Measurements from ENCODE around the gene ZNF546.
A peak's percentile ranks its signal among the peaks of the same experiment; 100 is the strongest.
"Not testable (repeated sequence)": the region's sequence is repeated elsewhere in the genome, so short reads cannot be mapped to it uniquely, and the experiment has no call there.

ZNF546 gene

GRCh38 chr19:39987167-39987566, 9.7 kb upstream of the ZNF546 start:
- no peak for DNase-seq

GRCh38 chr19:39987596-39987995, 9.3 kb upstream of the ZNF546 start:
- DNase-seq: no peak

GRCh38 chr19:39993605-39994004, 3.3 kb upstream of the ZNF546 start:
- DNase-seq: no peak

GRCh38 chr19:39994361-39994760, 2.5 kb upstream of the ZNF546 start:
- no peak for DNase-seq

GRCh38 chr19:39995794-39996193, 1.1 kb upstream of the ZNF546 start:
- DNase-seq: no peak

GRCh38 chr19:39996218-39996810, 546 bp upstream of the ZNF546 start:
- DNase-seq: peak; percentile 33

- DNase-seq: no peak
These were observed 867 bp downstream of the ZNF546 start for GRCh38 chr19:39997638-39998216.

- DNase-seq: no peak
These were observed 1.6 kb downstream of the ZNF546 start for GRCh38 chr19:39998501-39998900.

GRCh38 chr19:40005691-40006272, 8.9 kb downstream of the ZNF546 start:
- no peak for DNase-seq

GRCh38 chr19:40006273-40006691, 9.4 kb downstream of the ZNF546 start:
- no peak for DNase-seq

- no peak for DNase-seq
These were observed 12.8 kb downstream of the ZNF546 start for GRCh38 chr19:40009674-40010073.

- no peak for DNase-seq
These were observed 17.1 kb downstream of the ZNF546 start for GRCh38 chr19:40013991-40014390.

GRCh38 chr19:40023969-40024368, 27.1 kb downstream of the ZNF546 start:
- no peak for DNase-seq

- DNase-seq: no peak
These were observed 29.2 kb downstream of the ZNF546 start for GRCh38 chr19:40025938-40026596.

- no peak for DNase-seq
These were observed 29.7 kb downstream of the ZNF546 start for GRCh38 chr19:40026597-40026970.

- DNase-seq: no peak
These were observed 37.2 kb downstream of the ZNF546 start for GRCh38 chr19:40033989-40034560.

- DNase-seq: no peak
These were observed 39.1 kb downstream of the ZNF546 start for GRCh38 chr19:40035996-40036395.

- DNase-seq: not testable (repeated sequence)
These were observed 41.2 kb downstream of the ZNF546 start for GRCh38 chr19:40038047-40038446.

GRCh38 chr19:40041718-40042117, 44.9 kb downstream of the ZNF546 start:
- not testable (repeated sequence) for DNase-seq

GRCh38 chr19:40053491-40053890, 56.6 kb downstream of the ZNF546 start:
- no peak for DNase-seq

GRCh38 chr19:40054632-40055031, 57.8 kb downstream of the ZNF546 start:
- DNase-seq: no peak

- no peak for DNase-seq
These were observed 58.2 kb downstream of the ZNF546 start for GRCh38 chr19:40055049-40055448.

GRCh38 chr19:40055832-40056504, 59.1 kb downstream of the ZNF546 start, which contains the start of gene ZNF780B:
Gene ZNF780B (minus strand): TSS chr19:40056231. CDS start chr19:40050332, 5,899 bp downstream.
- peak; percentile 48 for DNase-seq
